Kidney (tissue), 14 donors: ENCODE measurements around the gene PPM1G. TPM values are rescaled to one million over a fixed set of nuclear protein-coding genes. Genes with fewer than 3 reads are reported as not detected.

Experiments used
- DNase-seq, 5 donors: peaks; one replicate each; pipeline ENCODE4 v3.0.0-alpha.2; 2013 to 2020
- FAIRE-seq: peaks from 2 replicates; lab custom pipeline; 2012; peaks lifted over from hg19 to GRCh38; lab: Jason Lieb, UNC
- H3K27ac ChIP-seq, 2 donors: one replicate each; pipeline ENCODE4 v1.7.0; 2013; ENCODE audit warnings: low read depth in 2 of 2, low read length in 2 of 2, inconsistent platforms in 1 of 2
- H3K27me3 ChIP-seq: one replicate; pipeline ENCODE4 v1.7.1; 2013; ENCODE audit warnings: low read length, inconsistent platforms; ENCODE audit not compliant: control insufficient read depth, insufficient read depth
- H3K36me3 ChIP-seq, 3 donors: one replicate each; pipeline versions ENCODE4 v1.7.0 to v1.7.1; 2013; ENCODE audit warnings: low read length in 3 of 3, control low read depth in 1 of 3, inconsistent platforms in 1 of 3; ENCODE audit not compliant: insufficient read depth in 3 of 3, control insufficient read depth in 2 of 3
- H3K4me1 ChIP-seq, 3 donors: one replicate each; pipeline versions ENCODE4 v1.7.0 to v1.7.1; 2013; ENCODE audit warnings: low read length in 3 of 3, inconsistent platforms in 1 of 3, low read depth in 1 of 3; ENCODE audit not compliant: control insufficient read depth in 2 of 3, insufficient read depth in 2 of 3
- H3K4me3 ChIP-seq, 3 donors: one replicate each; pipeline versions ENCODE4 v1.7.0 to v1.8.1; 2013; ENCODE audit warnings: low read length in 3 of 3, control low read depth in 1 of 3, inconsistent platforms in 1 of 3
- H3K9ac ChIP-seq, 3 donors: one replicate each; pipeline versions ENCODE4 v1.7.0 to v1.7.1; 2013; ENCODE audit warnings: low read length in 3 of 3, control low read depth in 1 of 3, inconsistent platforms in 1 of 3
- H3K9me3 ChIP-seq, 3 donors: one replicate each; pipeline versions ENCODE4 v1.7.0 to v1.7.1; 2013; ENCODE audit warnings: low read length in 3 of 3, control low read depth in 1 of 3, inconsistent platforms in 1 of 3; ENCODE audit not compliant: control insufficient read depth in 2 of 3, insufficient read depth in 1 of 3
- CTCF ChIP-seq: IDR thresholded peaks from 3 replicates; pipeline ENCODE4 v1.5.1; 2012; ENCODE audit warnings: mild to moderate bottlenecking, moderate library complexity, borderline replicate concordance; ENCODE audit not compliant: insufficient read depth; ENCODE audit errors: extremely low read depth
- intact Hi-C: fragments of 100-400 bp; cut with DNase I; formaldehyde crosslinking; loops from one replicate; pipeline ENCODE4 v1.11.1; 2022
- polyA plus RNA-seq: library from polyadenylated mRNA; stranded (reverse); fragments of 350-450 nt; fragmentation: Illumina TruSeq; extraction: RNeasy Lipid Tissue Mini Kit (QIAGEN cat#74804); gene quantifications from one replicate; pipeline ENCODE4 v1.2.3, GENCODE V29; 2014; ENCODE audit warnings: low read depth, low replicate concordance; ENCODE audit not compliant: insufficient read depth
- total RNA-seq: library from RNA; stranded (reverse); fragmentation: NEBNext Ultra II Directional; extraction: Animal tissue kit (Norgen Biotek cat#: 25700); gene quantifications from one replicate; pipeline ENCODE4 v1.2.1, GENCODE V29; 2021
- donor health status: control.
- donor health status: control.
- donor health status: control.
- donor health status: control.
- donor health status: control.
- donor health status: DM: yes; HTN: yes; CAD: no.
- donor health status: Normal renal cell carcinoma (clear cell type).

Gene PPM1G
- total and polyA plus RNA-seq, 2 donors from 2014 or later: 50.7 to 60.7 TPM

DNA sequence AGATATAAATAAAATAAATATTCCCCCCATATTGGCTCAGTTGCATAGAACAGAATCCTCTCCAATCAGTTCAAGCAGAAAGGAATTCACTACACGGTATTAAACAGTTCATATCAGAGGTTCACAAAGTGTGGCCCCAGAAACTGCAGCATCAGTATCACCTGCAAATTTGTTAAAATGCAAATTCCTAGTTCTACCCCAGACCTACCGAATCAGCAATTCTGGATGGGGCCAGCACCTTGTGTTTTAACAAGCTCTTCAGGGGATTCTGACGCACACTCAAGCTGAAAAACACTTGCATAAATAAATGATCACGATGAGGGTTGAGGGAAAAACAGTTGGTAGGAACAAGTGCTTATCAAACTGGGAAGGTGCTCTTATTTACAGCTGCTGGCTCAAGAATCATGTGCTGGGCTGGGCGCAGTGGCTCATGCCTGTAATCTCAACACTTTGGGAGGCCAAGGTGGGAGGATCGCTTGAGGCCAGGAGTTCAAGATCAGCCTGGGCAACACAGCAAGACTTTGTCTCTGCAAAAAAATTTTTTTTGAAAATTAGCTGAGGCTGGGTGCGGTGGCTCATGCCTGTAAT is 59.2 kb downstream of the PPM1G start:
- Histone ChIP-seq H3K9ac (no peak overlapping the region), H3K9me3 (no peaks in the 10 kb centered on the region), H3K27ac (no peak overlapping the region), H3K27me3 (no peaks in the 10 kb centered on the region), H3K4me1 (no peaks in the 10 kb centered on the region), H3K4me3 (no peak overlapping the region), H3K36me3 (no peaks in the 10 kb centered on the region)
- no peak for DNase-seq
- no peak for TF ChIP-seq CTCF
- intact Hi-C loops: no loop called here
- no peak for FAIRE-seq

DNA sequence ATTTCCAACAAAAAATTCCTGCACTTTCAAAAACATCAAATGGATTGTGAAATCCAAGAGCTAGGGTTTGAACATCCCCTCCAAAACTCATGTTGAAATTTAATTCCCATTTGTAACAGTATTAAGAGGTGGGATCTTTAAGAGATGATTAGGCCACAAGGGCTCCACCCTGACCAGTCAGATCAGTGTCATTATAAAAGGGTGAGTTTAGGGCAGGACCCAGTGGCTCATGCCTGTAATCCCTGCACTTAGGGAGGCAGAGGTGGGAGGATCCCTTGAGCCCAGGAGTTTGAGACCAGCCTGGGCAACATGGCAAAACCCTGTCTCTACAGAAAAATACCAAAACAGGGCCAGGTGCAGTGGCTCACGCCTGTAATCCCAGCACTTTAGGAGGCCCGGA is 61.8 kb downstream of the PPM1G start:
- peaks cover 0 to 5% (median 2%) of the 10 kb centered on the region in 3 donors for H3K36me3 ChIP-seq
- TF ChIP-seq CTCF: no peak
- H3K4me3 ChIP-seq: no peak overlapping the region
- H3K27ac ChIP-seq: no peak overlapping the region
- H3K4me1 ChIP-seq: no peaks in the 10 kb centered on the region
- H3K27me3 ChIP-seq: no peaks in the 10 kb centered on the region
- H3K9ac ChIP-seq: no peak overlapping the region
- no peaks in the 10 kb centered on the region for H3K9me3 ChIP-seq
- DNase-seq (no peak), FAIRE-seq (no peak)
- intact Hi-C loops: no loop called here

DNA sequence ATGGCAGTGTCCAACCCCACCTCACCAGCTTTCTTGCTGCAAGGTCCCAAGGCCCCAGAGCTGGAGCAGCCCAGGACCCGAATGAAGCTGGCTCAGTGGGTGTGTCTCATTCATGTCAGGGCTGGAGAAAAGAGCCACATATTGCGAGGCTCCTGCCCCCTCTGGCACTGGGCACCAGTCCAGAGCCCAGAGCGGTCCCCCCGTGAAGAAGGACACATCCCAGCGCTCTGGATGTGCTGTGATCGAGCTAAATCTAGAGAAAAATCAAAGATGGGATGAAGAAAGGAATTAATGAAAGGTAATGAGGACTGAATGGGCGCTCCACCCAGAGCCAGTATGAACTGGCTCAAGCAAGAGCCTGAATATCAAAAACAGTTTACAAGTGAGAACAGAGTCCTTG is 73.2 kb downstream of the PPM1G start:
- Histone ChIP-seq H3K4me3 (no peak overlapping the region), H3K9me3 (no peaks in the 10 kb centered on the region), H3K27ac (no peak overlapping the region), H3K9ac (no peak overlapping the region), H3K4me1 (no peaks in the 10 kb centered on the region), H3K36me3 (peaks cover 9 to 44% (median 35%) of the 10 kb centered on the region in 3 donors), H3K27me3 (no peaks in the 10 kb centered on the region)
- FAIRE-seq: no peak
- no peak for TF ChIP-seq CTCF
- peak in 1 of 5 donors; percentile 37 for DNase-seq
- intact Hi-C loops: no loop called here

DNA sequence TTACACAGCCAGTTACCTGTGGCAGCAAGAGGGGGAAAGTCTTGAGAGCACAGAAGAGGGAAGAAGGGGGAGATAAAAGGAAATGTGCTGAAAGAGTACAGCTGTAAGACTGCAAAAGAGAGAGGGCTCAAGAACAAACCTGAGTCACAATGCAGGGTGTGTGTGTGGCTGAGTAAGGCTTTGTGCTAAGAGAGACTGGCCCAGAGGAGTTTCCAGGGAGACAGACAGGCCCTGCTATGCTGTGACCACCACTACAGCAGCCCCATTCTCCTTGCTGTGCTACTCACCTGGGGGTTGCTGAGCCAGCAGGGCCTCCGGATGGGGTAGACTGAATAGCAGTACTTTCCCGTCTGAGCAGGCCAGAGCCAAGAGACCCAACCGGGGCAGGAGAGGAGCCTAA is 74.1 kb downstream of the PPM1G start:
- FAIRE-seq: no peak
- no peak for TF ChIP-seq CTCF
- Histone ChIP-seq H3K9ac (no peak overlapping the region), H3K27ac (no peak overlapping the region), H3K9me3 (no peaks in the 10 kb centered on the region), H3K4me1 (no peaks in the 10 kb centered on the region), H3K4me3 (no peak overlapping the region), H3K36me3 (peaks cover 9 to 39% (median 36%) of the 10 kb centered on the region in 3 donors), H3K27me3 (no peaks in the 10 kb centered on the region)
- peak in 1 of 5 donors; percentile 21 for DNase-seq
- intact Hi-C loops: no loop called here
